ENCODE measurements around the gene ATP10A.

The ATP10A gene

GRCh38 chr15:25682340-25682739 lies 180.8 kb downstream of the ATP10A start:
- Histone ChIP-seq H3K36me3 (no peaks in the 10 kb centered on the region), H3K27ac (no peak overlapping the region), H3K4me1 (ENCODE audit: control insufficient read depth in 1 of 2, insufficient read depth in 1 of 2, low read depth in 1 of 2, low read length in 1 of 2) (no peaks in the 10 kb centered on the region), H3K4me3 (ENCODE audit: low read depth in 1 of 2, low read length in 1 of 2) (no peak overlapping the region), H3K9me3 (no peaks in the 10 kb centered on the region), H3K27me3 (no peaks in the 10 kb centered on the region)
- no peak for TF ChIP-seq CTCF (IDR thresholded peaks at IDR 0.05)

GRCh38 chr15:25680686-25681025 lies 182.5 kb downstream of the ATP10A start:
- Histone ChIP-seq H3K4me1 (ENCODE audit: control insufficient read depth in 1 of 2, insufficient read depth in 1 of 2, low read depth in 1 of 2, low read length in 1 of 2) (no peaks in the 10 kb centered on the region), H3K27ac (no peak overlapping the region), H3K27me3 (no peaks in the 10 kb centered on the region), H3K36me3 (no peaks in the 10 kb centered on the region), H3K9me3 (no peaks in the 10 kb centered on the region), H3K4me3 (ENCODE audit: low read depth in 1 of 2, low read length in 1 of 2) (no peak overlapping the region)
- no peak for TF ChIP-seq CTCF (IDR thresholded peaks at IDR 0.05)

GRCh38 chr15:25679964-25680685 lies 183.0 kb downstream of the ATP10A start:
- H3K9me3 ChIP-seq = no peaks in the 10 kb centered on the region
- no peaks in the 10 kb centered on the region for H3K27me3 ChIP-seq
- no peak for TF ChIP-seq CTCF (IDR thresholded peaks at IDR 0.05)
- no peak overlapping the region for H3K27ac ChIP-seq
- H3K36me3 ChIP-seq = no peaks in the 10 kb centered on the region
- no peaks in the 10 kb centered on the region for H3K4me1 ChIP-seq (ENCODE audit: control insufficient read depth in 1 of 2, insufficient read depth in 1 of 2, low read depth in 1 of 2, low read length in 1 of 2)
- H3K4me3 ChIP-seq (ENCODE audit: low read depth in 1 of 2, low read length in 1 of 2) = no peak overlapping the region

GRCh38 chr15:25679492-25679891 lies 183.6 kb downstream of the ATP10A start:
- H3K9me3 ChIP-seq = no peaks in the 10 kb centered on the region
- H3K36me3 ChIP-seq = no peaks in the 10 kb centered on the region
- no peaks in the 10 kb centered on the region for H3K27me3 ChIP-seq
- H3K4me3 ChIP-seq (ENCODE audit: low read depth in 1 of 2, low read length in 1 of 2) = no peak overlapping the region
- no peak overlapping the region for H3K27ac ChIP-seq
- no peaks in the 10 kb centered on the region for H3K4me1 ChIP-seq (ENCODE audit: control insufficient read depth in 1 of 2, insufficient read depth in 1 of 2, low read depth in 1 of 2, low read length in 1 of 2)
- TF ChIP-seq CTCF (IDR thresholded peaks at IDR 0.05) = no peak

GRCh38 chr15:25678500-25678855 lies 184.6 kb downstream of the ATP10A start:
- Histone ChIP-seq H3K4me1 (ENCODE audit: control insufficient read depth in 1 of 2, insufficient read depth in 1 of 2, low read depth in 1 of 2, low read length in 1 of 2) (no peaks in the 10 kb centered on the region), H3K9me3 (no peaks in the 10 kb centered on the region), H3K27me3 (no peaks in the 10 kb centered on the region), H3K36me3 (no peaks in the 10 kb centered on the region), H3K27ac (no peak overlapping the region), H3K4me3 (ENCODE audit: low read depth in 1 of 2, low read length in 1 of 2) (no peak overlapping the region)
- no peak for TF ChIP-seq CTCF (IDR thresholded peaks at IDR 0.05)
